PC-9 (cell line): ENCODE measurements around the gene FAM227A.

Source experiments
- CTCF ChIP-seq: fragments of 200-600 bp; sonication (generic); conservative IDR thresholded peaks from 2 replicates; pipeline ENCODE4 v1.6.1; 2017; ENCODE audit warnings: mixed run types, antibody characterized with exemption, mild to moderate bottlenecking, moderate library complexity
- EZH2 ChIP-seq: fragments of 200-600 bp; sonication (generic); IDR thresholded peaks from 2 replicates; pipeline ENCODE4 v1.8.0; 2017; ENCODE audit warnings: antibody characterized with exemption, low read depth

GRCh38 chr22:38565441-38565840 is 90.8 kb downstream of the FAM227A start:
- TF ChIP-seq EZH2: no peak
- no peak for TF ChIP-seq CTCF
